Smooth muscle cell (in vitro differentiated cells): Measurements from ENCODE around the gene MLIP. TPM values are rescaled to one million over a fixed set of nuclear protein-coding genes. Genes with fewer than 3 reads are reported as not detected.

Source experiments
- DNase-seq: peaks from one replicate; lab custom pipeline; 2025; ENCODE audit not compliant: unreplicated experiment; lab: John Stamatoyannopoulos, UW
- H2AFZ ChIP-seq: fragments of 200-600 bp; sonication (generic); 2 replicates; pipeline ENCODE4 v1.6.0; 2016; ENCODE audit warnings: antibody characterized with exemption, low read depth, mild to moderate bottlenecking
- H3F3A ChIP-seq: fragments of 200-600 bp; sonication (generic); 2 replicates; pipeline ENCODE4 v1.6.0; 2017; ENCODE audit warnings: antibody characterized with exemption, low read depth
- H3K27ac ChIP-seq: fragments of 200-600 bp; sonication (generic); 2 replicates; pipeline ENCODE4 v1.5.1; 2016; ENCODE audit warnings: low read depth, mild to moderate bottlenecking
- H3K27me3 ChIP-seq: fragments of 200-600 bp; sonication (generic); 2 replicates; pipeline ENCODE4 v1.6.1; 2016; ENCODE audit warnings: low read depth, mild to moderate bottlenecking
- H3K36me3 ChIP-seq: fragments of 200-600 bp; sonication (generic); 2 replicates; pipeline ENCODE4 v1.5.1; 2016; ENCODE audit warnings: low read depth
- H3K4me1 ChIP-seq: fragments of 200-600 bp; sonication (generic); 2 replicates; pipeline ENCODE4 v1.5.1; 2016; ENCODE audit warnings: low read depth
- H3K4me2 ChIP-seq: fragments of 200-600 bp; sonication (generic); 2 replicates; pipeline ENCODE4 v1.6.0; 2016; ENCODE audit warnings: mild to moderate bottlenecking
- H3K4me3 ChIP-seq: fragments of 200-600 bp; sonication (generic); 2 replicates; pipeline ENCODE4 v1.5.1; 2016; ENCODE audit warnings: mild to moderate bottlenecking
- H3K79me2 ChIP-seq: fragments of 200-600 bp; sonication (generic); 2 replicates; pipeline ENCODE4 v1.6.0; 2016; ENCODE audit warnings: low read depth, mild to moderate bottlenecking
- H3K9ac ChIP-seq: fragments of 200-600 bp; sonication (generic); 2 replicates; pipeline ENCODE4 v1.6.0; 2016; ENCODE audit warnings: low read depth
- H3K9me3 ChIP-seq: fragments of 200-600 bp; sonication (generic); replicated peaks from 2 replicates; pipeline ENCODE4 v1.5.1; 2016; ENCODE audit warnings: low read depth
- H4K20me1 ChIP-seq: fragments of 200-600 bp; sonication (generic); 2 replicates; pipeline ENCODE4 v1.6.0; 2016; ENCODE audit warnings: low read depth
- WGBS: methylation state at CpG from one replicate; pipeline ENCODE4 v1.1.7; 2016; ENCODE audit warnings: low lambda C conversion rate; 5-methylcytosine and 5-hydroxymethylcytosine counted together
- polyA plus RNA-seq: library from polyadenylated mRNA; unstranded; fragments of >200 nt; fragmentation: Nextera tagmentation; extraction: Ambion mirVana; gene quantifications from 2 replicates; pipeline ENCODE4 v1.2.1, GENCODE V29; 2016
- total RNA-seq: library from RNA; depleted of rRNA; stranded (reverse); fragments of >200 nt; gene quantifications from 2 replicates; pipeline ENCODE4 v1.2.3, GENCODE V29; 2014
- TF ChIP-seq, protein P1 (sequence below): fragments of 200-600 bp; sonication (generic); IDR thresholded peaks from 2 replicates; pipeline ENCODE4 v1.5.1; 2017; ENCODE audit warnings: borderline replicate concordance, mild to moderate bottlenecking, antibody characterized with exemption; ENCODE audit not compliant: insufficient read depth, poor library complexity, severe bottlenecking

MLIP gene
- total and polyA plus RNA-seq, 2 experiments from 2014 or later, result not detected

GRCh38 chr6:54094786-54095185 lies 16.5 kb upstream of the MLIP start:
- TF ChIP-seq, protein P1, sequence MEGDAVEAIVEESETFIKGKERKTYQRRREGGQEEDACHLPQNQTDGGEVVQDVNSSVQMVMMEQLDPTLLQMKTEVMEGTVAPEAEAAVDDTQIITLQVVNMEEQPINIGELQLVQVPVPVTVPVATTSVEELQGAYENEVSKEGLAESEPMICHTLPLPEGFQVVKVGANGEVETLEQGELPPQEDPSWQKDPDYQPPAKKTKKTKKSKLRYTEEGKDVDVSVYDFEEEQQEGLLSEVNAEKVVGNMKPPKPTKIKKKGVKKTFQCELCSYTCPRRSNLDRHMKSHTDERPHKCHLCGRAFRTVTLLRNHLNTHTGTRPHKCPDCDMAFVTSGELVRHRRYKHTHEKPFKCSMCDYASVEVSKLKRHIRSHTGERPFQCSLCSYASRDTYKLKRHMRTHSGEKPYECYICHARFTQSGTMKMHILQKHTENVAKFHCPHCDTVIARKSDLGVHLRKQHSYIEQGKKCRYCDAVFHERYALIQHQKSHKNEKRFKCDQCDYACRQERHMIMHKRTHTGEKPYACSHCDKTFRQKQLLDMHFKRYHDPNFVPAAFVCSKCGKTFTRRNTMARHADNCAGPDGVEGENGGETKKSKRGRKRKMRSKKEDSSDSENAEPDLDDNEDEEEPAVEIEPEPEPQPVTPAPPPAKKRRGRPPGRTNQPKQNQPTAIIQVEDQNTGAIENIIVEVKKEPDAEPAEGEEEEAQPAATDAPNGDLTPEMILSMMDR, result no peak
- H3K4me1 ChIP-seq, result no peaks in the 10 kb centered on the region
- WGBS, result 81% methylated on average over 4 of the region's 4 CpGs
- no peak for DNase-seq
- no peaks in the 10 kb centered on the region for H3K9me3 ChIP-seq
- no peak overlapping the region for H3K4me2 ChIP-seq
- H3K27me3 ChIP-seq, result no peaks in the 10 kb centered on the region
- H3K79me2 ChIP-seq, result no peaks in the 10 kb centered on the region
- no peak overlapping the region for H3K27ac ChIP-seq
- H3K4me3 ChIP-seq, result no peak overlapping the region
- no peaks in the 10 kb centered on the region for H3K36me3 ChIP-seq
- H3F3A ChIP-seq, result no peaks in the 10 kb centered on the region
- no peaks in the 10 kb centered on the region for H4K20me1 ChIP-seq
- no peak overlapping the region for H2AFZ ChIP-seq
- H3K9ac ChIP-seq, result no peak overlapping the region

GRCh38 chr6:54095723-54096122 lies 15.5 kb upstream of the MLIP start:
- TF ChIP-seq, protein P1, result no peak
- no peaks in the 10 kb centered on the region for H3K9me3 ChIP-seq
- no peak for DNase-seq
- WGBS, result 94% methylated on average over 4 of the region's 4 CpGs
- no peak overlapping the region for H3K9ac ChIP-seq
- H3K27ac ChIP-seq, result no peak overlapping the region
- no peak overlapping the region for H3K4me3 ChIP-seq
- H3K79me2 ChIP-seq, result no peaks in the 10 kb centered on the region
- H3K36me3 ChIP-seq, result no peaks in the 10 kb centered on the region
- no peak overlapping the region for H2AFZ ChIP-seq
- no peaks in the 10 kb centered on the region for H3K4me1 ChIP-seq
- H4K20me1 ChIP-seq, result no peaks in the 10 kb centered on the region
- H3K27me3 ChIP-seq, result no peaks in the 10 kb centered on the region
- H3F3A ChIP-seq, result no peaks in the 10 kb centered on the region
- H3K4me2 ChIP-seq, result no peak overlapping the region

DNA sequence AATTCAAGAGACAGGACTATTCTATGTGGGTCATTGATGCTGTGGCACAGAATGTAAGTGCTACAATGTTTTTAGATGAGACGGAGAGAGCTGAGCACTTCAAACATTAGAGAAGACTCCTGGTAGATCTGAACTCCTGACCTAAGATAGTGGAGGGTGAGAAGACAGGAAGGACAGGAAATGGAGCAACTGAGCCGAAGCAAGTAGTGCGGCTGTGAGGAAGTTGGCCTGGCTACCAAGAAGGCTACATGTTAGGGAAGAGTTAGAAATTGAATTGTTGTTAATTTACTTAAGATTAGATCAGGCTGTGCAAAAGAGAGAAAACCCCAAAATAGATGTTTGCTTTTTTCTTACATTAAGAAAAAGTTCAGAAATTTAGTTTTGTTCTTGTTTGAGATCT lies 14.4 kb upstream of the MLIP start:
- Histone ChIP-seq H3K9ac (no peak overlapping the region), H3F3A (no peaks in the 10 kb centered on the region), H3K27me3 (no peaks in the 10 kb centered on the region), H3K4me2 (no peak overlapping the region), H4K20me1 (no peaks in the 10 kb centered on the region), H3K36me3 (no peaks in the 10 kb centered on the region), H3K4me3 (no peak overlapping the region), H3K4me1 (no peaks in the 10 kb centered on the region), H3K27ac (no peak overlapping the region), H3K79me2 (no peaks in the 10 kb centered on the region), H3K9me3 (no peaks in the 10 kb centered on the region), H2AFZ (no peak overlapping the region)
- no peak for DNase-seq
- TF ChIP-seq, protein P1, result no peak
- WGBS, result 95% methylated on average over 3 of the region's 3 CpGs

DNA sequence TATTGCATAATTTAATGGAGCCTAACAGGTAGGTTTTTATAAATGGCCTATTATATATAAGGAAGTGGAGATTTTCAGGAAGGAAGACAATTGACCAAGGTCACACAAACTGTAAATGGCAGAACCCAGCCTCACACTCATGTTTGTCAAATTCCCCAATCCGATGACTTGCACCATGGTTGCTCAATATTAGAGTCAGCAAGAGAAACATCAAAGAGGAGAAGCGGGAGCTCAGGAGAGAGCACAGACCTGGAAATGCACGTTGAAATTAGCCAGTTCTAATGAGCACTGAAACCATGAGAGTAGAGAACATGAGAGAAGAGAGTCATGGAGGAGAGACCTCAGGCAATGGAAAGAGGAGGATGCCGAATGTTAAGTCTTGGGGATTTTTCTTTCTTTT lies 13.5 kb upstream of the MLIP start:
- H3K4me3 ChIP-seq, result no peak overlapping the region
- H3K36me3 ChIP-seq, result no peaks in the 10 kb centered on the region
- no peak for DNase-seq
- no peaks in the 10 kb centered on the region for H3F3A ChIP-seq
- no peak overlapping the region for H2AFZ ChIP-seq
- no peaks in the 10 kb centered on the region for H3K27me3 ChIP-seq
- H3K9me3 ChIP-seq, result no peaks in the 10 kb centered on the region
- no peak overlapping the region for H3K27ac ChIP-seq
- no peaks in the 10 kb centered on the region for H3K79me2 ChIP-seq
- H3K4me1 ChIP-seq, result peaks cover under 1% of the 10 kb centered on the region
- WGBS, result 72% methylated on average over 4 of the region's 4 CpGs
- no peak overlapping the region for H3K4me2 ChIP-seq
- H3K9ac ChIP-seq, result no peak overlapping the region
- TF ChIP-seq, protein P1, result no peak
- no peaks in the 10 kb centered on the region for H4K20me1 ChIP-seq
